GM18508 (cell line): ENCODE data around the gene CLSTN2.

Experiments
- ATAC-seq: cut with Tn5 transposase; IDR thresholded peaks from one replicate; pipeline ENCODE4 v1.9.1; 2021; ENCODE audit warnings: moderate number of reproducible peaks; ENCODE audit not compliant: insufficient read depth, unreplicated experiment

Gene CLSTN2

DNA sequence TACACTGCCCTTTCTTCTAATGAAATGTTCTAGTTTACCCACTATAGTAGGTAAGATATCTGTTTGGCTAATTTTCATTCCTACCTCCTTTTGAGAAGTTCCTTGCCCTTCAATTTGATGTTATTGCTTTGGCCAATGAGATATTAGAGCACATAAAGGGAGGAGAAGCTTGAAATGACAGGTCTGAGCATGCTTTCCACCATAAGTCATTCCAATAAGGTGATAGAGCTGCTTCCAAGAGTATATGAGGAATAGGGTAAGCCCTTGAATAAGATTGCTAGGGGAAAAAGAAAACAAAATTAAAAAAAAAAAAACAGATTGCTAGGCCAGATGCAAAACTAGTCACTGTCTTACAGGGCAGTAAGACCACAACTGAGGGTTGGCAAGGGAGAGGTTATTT is 664.0 kb downstream of the CLSTN2 start:
- ATAC-seq: no peak

GRCh38 chr3:140599496-140599895 is 664.5 kb downstream of the CLSTN2 start:
- no peak for ATAC-seq

- ATAC-seq: no peak
Observed at GRCh38 chr3:140601881-140602280, 666.9 kb downstream of the CLSTN2 start.

GRCh38 chr3:140602781-140603180 is 667.8 kb downstream of the CLSTN2 start:
- no peak for ATAC-seq

DNA sequence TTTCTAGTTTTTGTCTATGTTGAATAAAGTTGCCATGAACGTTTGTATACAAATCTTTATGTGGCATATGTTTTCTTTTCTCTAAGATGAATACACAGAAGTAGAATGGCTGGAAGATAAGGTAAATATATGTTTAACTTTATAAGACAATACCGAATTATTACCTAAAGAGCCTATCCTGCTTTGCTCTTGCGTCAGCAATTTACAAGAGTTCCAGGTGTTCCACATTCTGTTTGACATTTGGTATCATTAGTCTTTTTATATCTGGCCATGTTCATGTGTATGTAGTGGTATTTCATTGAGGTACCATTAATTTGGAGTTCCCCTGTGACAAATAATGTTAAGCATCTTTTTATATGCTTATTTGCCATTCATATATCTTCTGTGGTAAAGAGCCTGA is 668.8 kb downstream of the CLSTN2 start:
- ATAC-seq: no peak

DNA sequence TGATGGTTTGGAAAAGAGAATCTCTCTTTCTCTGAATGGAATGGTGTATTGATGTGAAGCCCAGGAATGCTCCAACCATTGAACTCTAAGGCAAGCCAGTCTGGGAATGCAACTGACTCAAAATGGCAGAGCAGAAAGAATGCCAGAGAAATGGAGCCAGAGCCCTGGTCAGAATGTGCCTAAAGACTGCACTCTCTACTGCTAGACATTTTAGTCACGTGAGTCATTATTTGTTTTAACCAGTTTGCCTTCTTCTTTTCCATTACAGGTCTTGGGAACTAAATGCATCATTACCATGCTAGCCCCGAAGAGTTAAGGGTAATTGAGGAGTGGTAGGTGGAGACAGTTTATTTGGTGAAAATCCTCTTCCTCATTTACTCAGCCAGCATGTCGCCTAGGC is 675.6 kb downstream of the CLSTN2 start:
- no peak for ATAC-seq

DNA sequence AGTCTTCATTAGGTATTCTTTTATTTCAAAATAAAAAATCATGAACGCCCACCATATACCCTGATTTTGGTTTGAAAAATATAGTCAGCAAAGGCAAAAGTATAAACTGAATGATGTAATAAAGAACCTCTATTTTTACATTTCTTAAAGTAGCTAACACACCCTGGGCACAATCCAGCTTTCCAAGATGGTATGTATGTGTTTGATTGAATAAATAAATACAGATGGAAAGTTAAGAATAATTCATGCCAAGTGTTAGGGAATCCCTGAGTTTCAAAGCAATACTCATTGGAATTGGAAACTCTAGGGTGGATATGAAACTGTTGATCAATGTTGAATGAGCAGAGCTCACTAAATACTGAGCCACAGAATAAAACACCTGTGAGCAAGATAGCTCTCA is 679.0 kb downstream of the CLSTN2 start:
- ATAC-seq: no peak

- ATAC-seq: no peak
Observed at GRCh38 chr3:140617135-140617534, 682.1 kb downstream of the CLSTN2 start.

- no peak for ATAC-seq
Observed at GRCh38 chr3:140626856-140627255, 691.9 kb downstream of the CLSTN2 start.
